Measurements from ENCODE around the gene MAGEH1.

The MAGEH1 gene

GRCh38 chrX:55490974-55491373, 39.0 kb downstream of the MAGEH1 start:
- DNase-seq = peak; percentile 2

Data from CD4-positive, alpha-beta T cell treated with Interleukin-6 for 4 hours (primary cell).